K562 (cell line): ENCODE data around the gene KLHL28.

Experiments
- GABPA ChIP-seq: fragments of 200-800 bp; sonication (Bioruptor generic); conservative IDR thresholded peaks from 2 replicates; pipeline ENCODE4 v1.6.1; 2016; ENCODE audit warnings: low read depth, missing genetic modification characterization, missing compliant biosample characterization
- HDAC3 ChIP-seq: fragments of 450-650 bp; IDR thresholded peaks from 2 replicates; pipeline ENCODE4 v1.6.1; 2018; ENCODE audit warnings: borderline replicate concordance, mild to moderate bottlenecking, moderate library complexity; ENCODE audit not compliant: partially characterized antibody
- MEF2D ChIP-seq: conservative IDR thresholded peaks from 2 replicates; pipeline ENCODE4 v1.6.1; 2016; ENCODE audit warnings: low read depth, missing genetic modification characterization, missing compliant biosample characterization
- TF ChIP-seq, protein P1 (sequence below): fragments of 450-650 bp; conservative IDR thresholded peaks from 2 replicates; pipeline ENCODE4 v1.6.1; 2016; ENCODE audit warnings: missing genetic modification characterization, low read depth, mild to moderate bottlenecking, control low read depth, missing compliant biosample characterization

DNA sequence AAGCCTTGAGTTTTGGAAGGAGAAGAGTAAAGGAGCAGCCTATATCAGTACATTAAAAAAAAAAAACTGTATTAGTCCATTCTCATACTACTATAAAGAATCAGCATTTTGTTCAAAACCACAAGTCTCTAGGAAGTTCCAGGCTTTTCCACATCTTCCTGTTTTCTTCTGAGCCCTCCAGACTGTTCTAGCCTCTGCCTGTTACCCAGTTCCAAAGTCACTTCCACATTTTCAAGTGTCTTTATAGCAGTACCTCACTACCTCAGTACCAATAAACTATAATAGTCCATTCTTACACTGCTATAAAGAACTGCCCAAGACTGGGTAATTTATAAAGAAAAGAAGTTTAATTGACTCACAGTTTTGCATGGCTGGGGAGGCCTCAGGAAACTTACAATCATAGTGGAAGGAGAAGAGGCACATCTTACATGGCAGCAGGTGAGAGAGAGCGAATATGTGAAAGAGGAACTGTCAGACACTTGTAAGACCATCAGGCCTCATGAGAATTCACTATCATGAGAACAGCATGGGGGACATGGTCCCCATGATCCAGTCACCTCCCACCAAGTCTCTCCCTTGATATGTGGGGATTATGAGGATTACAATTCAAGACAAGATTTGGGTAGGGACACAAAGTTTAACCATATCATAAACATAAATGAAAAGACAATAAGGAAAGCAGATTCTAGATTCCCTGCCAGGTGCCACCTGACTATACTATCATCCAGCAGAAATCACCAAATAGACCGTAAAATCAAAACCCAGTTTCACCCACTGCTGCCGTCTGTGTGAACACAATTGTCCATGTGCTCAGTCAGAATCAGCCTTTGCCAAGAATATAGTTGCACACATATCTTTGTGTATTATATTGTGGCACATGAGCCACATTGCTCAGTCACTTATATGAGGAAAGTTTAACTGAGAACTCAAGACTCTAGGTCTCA, 28.0 kb upstream of the KLHL28 start:
- no peak for TF ChIP-seq GABPA (tag)
- no peak for TF ChIP-seq MEF2D
- TF ChIP-seq, protein P1, sequence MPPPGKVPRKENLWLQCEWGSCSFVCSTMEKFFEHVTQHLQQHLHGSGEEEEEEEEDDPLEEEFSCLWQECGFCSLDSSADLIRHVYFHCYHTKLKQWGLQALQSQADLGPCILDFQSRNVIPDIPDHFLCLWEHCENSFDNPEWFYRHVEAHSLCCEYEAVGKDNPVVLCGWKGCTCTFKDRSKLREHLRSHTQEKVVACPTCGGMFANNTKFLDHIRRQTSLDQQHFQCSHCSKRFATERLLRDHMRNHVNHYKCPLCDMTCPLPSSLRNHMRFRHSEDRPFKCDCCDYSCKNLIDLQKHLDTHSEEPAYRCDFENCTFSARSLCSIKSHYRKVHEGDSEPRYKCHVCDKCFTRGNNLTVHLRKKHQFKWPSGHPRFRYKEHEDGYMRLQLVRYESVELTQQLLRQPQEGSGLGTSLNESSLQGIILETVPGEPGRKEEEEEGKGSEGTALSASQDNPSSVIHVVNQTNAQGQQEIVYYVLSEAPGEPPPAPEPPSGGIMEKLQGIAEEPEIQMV, result no peak
- no peak for TF ChIP-seq HDAC3
